Thoracic aorta (tissue), 2 donors: ENCODE data around the gene SSH2. TPM values are rescaled to one million over a fixed set of nuclear protein-coding genes. Genes with fewer than 3 reads are reported as not detected.

Experiments used
- ATAC-seq: fragments of 150-250 bp; one replicate; pipeline ENCODE4 v1.8.0; 2017; ENCODE audit warnings: low read depth; ENCODE audit not compliant: insufficient number of reproducible peaks, low FRiP score
- DNase-seq: peaks from one replicate; pipeline ENCODE4 v3.0.0-alpha.2; 2020; ENCODE audit warnings: low spot score
- H3K27ac ChIP-seq, 2 donors: fragments of 200-600 bp; sonication (generic); 1 replicate in 1 of 2; 2 replicates in 1 of 2; pipeline ENCODE4 v1.5.1; 2016; ENCODE audit warnings: mild to moderate bottlenecking in 2 of 2, moderate library complexity in 2 of 2
- H3K27me3 ChIP-seq: fragments of 200-600 bp; sonication (generic); replicated peaks from 2 replicates; pipeline ENCODE4 v1.6.0; 2016; ENCODE audit warnings: mild to moderate bottlenecking; ENCODE audit not compliant: insufficient read depth
- H3K36me3 ChIP-seq: fragments of 200-600 bp; sonication (generic); one replicate; pipeline ENCODE4 v1.5.1; 2016
- H3K4me1 ChIP-seq, 2 donors: fragments of 200-600 bp; sonication (generic); 1 replicate in 1 of 2; 2 replicates in 1 of 2; pipeline versions ENCODE4 v1.5.1 to v1.6.0; 2016; ENCODE audit warnings: low read depth in 2 of 2, mild to moderate bottlenecking in 1 of 2; ENCODE audit not compliant: control insufficient read depth in 1 of 2
- H3K4me3 ChIP-seq: fragments of 200-600 bp; sonication (generic); 2 replicates; pipeline ENCODE4 v1.5.1; 2016; ENCODE audit warnings: mild to moderate bottlenecking
- H3K9me3 ChIP-seq: fragments of 200-600 bp; sonication (generic); 2 replicates; pipeline ENCODE4 v1.5.1; 2016
- total RNA-seq, 2 donors: library from RNA; depleted of rRNA; stranded (reverse); fragments of >200 nt; gene quantifications; one replicate each; pipeline versions ENCODE4 v1.1.0 to v1.2.3, GENCODE V29; 2016
- TF ChIP-seq, protein P1 (sequence below): fragments of 200-600 bp; sonication (generic); IDR thresholded peaks from one replicate; pipeline ENCODE4 v1.5.1; 2019; ENCODE audit warnings: antibody characterized with exemption

The SSH2 gene, protein sequence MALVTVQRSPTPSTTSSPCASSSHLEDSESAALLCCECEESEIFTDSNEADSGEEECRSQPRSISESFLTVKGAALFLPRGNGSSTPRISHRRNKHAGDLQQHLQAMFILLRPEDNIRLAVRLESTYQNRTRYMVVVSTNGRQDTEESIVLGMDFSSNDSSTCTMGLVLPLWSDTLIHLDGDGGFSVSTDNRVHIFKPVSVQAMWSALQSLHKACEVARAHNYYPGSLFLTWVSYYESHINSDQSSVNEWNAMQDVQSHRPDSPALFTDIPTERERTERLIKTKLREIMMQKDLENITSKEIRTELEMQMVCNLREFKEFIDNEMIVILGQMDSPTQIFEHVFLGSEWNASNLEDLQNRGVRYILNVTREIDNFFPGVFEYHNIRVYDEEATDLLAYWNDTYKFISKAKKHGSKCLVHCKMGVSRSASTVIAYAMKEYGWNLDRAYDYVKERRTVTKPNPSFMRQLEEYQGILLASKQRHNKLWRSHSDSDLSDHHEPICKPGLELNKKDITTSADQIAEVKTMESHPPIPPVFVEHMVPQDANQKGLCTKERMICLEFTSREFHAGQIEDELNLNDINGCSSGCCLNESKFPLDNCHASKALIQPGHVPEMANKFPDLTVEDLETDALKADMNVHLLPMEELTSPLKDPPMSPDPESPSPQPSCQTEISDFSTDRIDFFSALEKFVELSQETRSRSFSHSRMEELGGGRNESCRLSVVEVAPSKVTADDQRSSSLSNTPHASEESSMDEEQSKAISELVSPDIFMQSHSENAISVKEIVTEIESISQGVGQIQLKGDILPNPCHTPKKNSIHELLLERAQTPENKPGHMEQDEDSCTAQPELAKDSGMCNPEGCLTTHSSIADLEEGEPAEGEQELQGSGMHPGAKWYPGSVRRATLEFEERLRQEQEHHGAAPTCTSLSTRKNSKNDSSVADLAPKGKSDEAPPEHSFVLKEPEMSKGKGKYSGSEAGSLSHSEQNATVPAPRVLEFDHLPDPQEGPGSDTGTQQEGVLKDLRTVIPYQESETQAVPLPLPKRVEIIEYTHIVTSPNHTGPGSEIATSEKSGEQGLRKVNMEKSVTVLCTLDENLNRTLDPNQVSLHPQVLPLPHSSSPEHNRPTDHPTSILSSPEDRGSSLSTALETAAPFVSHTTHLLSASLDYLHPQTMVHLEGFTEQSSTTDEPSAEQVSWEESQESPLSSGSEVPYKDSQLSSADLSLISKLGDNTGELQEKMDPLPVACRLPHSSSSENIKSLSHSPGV (N-terminal part only)
- 10 to 100 TPM; 31.5 to 33.2 TPM for total RNA-seq

DNA sequence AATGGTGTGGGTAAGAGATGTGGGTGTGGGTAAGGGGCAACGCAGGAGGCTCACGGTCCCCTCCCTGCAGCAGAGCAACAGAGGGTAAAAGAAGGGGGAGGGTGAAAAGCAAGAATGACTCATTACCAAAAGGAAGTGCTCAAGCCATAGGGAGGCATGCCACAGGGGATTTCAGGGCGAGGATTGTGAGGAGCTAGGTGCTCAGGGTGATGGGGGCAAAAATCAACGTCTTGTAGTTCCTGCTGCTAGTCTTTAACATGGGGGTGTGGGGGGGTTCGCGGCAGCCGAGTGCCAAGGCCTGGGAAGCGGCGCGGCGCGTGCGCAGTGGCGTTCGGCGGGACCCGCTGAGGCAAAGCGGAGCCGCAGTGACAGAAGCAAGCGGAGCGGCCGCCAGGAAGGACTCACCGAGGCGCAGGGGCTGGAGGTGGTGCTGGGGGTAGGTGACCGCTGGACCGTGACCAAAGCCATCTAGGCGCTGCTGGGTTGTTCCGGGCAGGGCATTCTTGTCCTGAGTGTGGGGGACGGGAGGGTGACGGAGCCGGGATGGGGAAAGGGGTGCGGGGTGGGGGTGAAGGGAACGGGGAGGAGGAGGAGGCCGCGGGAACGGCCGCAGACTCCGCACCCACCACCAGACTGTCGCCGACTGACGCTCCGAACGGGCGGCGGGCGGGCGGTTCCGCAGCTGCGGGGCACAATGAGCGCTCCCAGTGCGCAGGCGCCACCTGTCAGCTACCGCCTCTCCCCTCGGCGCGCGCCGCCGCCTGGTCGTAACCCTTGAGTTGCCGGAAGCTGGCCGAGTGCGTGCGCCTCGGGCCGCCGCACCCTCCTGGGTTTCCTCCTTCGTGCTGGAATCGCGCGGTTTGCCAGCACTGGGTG is at the start of gene SSH2:
SSH2 (minus strand) TSS at position 696 of the 876 bp plus-strand sequence; CDS start at position 468, 228 bp downstream.
- ATAC-seq (peak; percentile 51), DNase-seq (peak; percentile 44)
- peaks cover 17 to 19% of the 10 kb centered on the region in 2 donors for H3K4me1 ChIP-seq
- no peaks in the 10 kb centered on the region for H3K9me3 ChIP-seq
- TF ChIP-seq, protein P1, sequence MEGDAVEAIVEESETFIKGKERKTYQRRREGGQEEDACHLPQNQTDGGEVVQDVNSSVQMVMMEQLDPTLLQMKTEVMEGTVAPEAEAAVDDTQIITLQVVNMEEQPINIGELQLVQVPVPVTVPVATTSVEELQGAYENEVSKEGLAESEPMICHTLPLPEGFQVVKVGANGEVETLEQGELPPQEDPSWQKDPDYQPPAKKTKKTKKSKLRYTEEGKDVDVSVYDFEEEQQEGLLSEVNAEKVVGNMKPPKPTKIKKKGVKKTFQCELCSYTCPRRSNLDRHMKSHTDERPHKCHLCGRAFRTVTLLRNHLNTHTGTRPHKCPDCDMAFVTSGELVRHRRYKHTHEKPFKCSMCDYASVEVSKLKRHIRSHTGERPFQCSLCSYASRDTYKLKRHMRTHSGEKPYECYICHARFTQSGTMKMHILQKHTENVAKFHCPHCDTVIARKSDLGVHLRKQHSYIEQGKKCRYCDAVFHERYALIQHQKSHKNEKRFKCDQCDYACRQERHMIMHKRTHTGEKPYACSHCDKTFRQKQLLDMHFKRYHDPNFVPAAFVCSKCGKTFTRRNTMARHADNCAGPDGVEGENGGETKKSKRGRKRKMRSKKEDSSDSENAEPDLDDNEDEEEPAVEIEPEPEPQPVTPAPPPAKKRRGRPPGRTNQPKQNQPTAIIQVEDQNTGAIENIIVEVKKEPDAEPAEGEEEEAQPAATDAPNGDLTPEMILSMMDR: no peak
- H3K4me3 ChIP-seq: peak within 1 kb of the TSS; percentile 73
- H3K36me3 ChIP-seq: no peaks in the 10 kb centered on the region
- peak within 1 kb of the TSS; percentile 72 to 86 for H3K27ac ChIP-seq
- H3K27me3 ChIP-seq: no peaks in the 10 kb centered on the region

DNA sequence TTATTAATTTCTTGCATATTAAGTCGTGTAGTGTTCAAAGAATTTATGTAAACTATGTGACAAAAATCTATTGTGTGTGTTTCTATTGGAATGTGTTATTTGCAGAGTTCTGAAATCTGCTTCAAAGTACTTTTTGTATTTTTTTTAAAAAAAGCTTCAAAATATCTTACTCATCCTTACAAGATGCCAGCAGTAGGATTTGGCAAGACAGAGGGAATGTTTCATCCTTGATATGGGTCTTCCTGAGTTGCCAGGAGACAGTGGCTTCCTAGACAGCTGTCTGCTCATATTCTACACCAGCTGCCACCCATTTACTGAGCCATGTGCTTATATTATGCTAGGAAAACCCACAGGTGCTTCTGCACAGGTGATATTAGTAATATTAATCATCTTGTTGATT is 47.8 kb upstream of the SSH2 start:
- H3K27ac ChIP-seq: no peak overlapping the region
- TF ChIP-seq, protein P1: no peak
- H3K4me1 ChIP-seq: no peaks in the 10 kb centered on the region
- H3K36me3 ChIP-seq: no peaks in the 10 kb centered on the region
- no peak overlapping the region for H3K4me3 ChIP-seq
- DNase-seq (no peak), ATAC-seq (no peak)
- no peaks in the 10 kb centered on the region for H3K27me3 ChIP-seq
- no peaks in the 10 kb centered on the region for H3K9me3 ChIP-seq

DNA sequence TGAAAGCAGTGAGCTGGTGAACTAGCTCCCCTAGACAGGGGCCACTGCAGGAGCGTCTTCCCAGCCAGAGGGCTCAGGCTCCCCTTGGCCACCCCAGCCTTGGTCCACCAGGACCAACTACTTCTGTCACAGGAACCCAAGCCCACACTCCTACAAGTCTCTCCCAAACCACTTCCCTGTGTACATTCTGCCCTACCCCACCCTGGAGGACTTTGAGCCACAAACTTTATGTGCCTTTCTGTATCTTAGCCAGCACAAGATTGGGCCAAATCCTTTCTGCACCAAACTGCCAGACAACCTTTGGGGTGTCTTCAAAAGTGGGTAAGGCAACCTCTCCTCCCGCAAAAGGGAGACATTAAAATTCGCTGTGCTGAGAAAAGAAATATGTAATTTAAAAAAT is 43.0 kb upstream of the SSH2 start:
- ATAC-seq (no peak), DNase-seq (no peak)
- H3K4me3 ChIP-seq: no peak overlapping the region
- H3K9me3 ChIP-seq: no peaks in the 10 kb centered on the region
- no peaks in the 10 kb centered on the region for H3K36me3 ChIP-seq
- no peak overlapping the region for H3K27ac ChIP-seq
- H3K4me1 ChIP-seq: no peaks in the 10 kb centered on the region
- TF ChIP-seq, protein P1: no peak
- H3K27me3 ChIP-seq: no peaks in the 10 kb centered on the region

DNA sequence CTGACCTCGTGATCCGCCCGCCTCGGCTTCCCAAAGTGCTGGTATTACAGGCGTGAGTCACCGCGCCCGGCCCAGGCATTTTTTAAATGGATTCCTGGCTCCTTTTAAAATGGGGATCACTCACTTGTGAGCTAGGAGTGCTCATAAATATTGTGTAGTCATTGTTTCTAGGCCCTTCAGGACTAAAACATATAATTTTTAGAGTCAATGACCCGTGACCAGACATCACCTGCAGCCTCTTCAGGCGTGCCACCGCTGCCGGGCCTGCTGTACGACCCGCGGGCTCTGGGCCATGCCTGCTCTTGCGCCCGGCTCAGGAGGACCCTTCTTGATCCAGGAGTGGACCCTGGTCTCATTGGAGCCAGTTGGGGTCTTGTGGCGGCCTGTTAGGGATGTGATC is 42.2 kb upstream of the SSH2 start:
- ATAC-seq (no peak), DNase-seq (no peak)
- H3K4me3 ChIP-seq: no peak overlapping the region
- no peaks in the 10 kb centered on the region for H3K4me1 ChIP-seq
- no peaks in the 10 kb centered on the region for H3K9me3 ChIP-seq
- H3K27ac ChIP-seq: no peak overlapping the region
- H3K27me3 ChIP-seq: no peaks in the 10 kb centered on the region
- H3K36me3 ChIP-seq: no peaks in the 10 kb centered on the region
- TF ChIP-seq, protein P1: no peak
